Measurements from ENCODE around the gene ARHGAP22. TPM values are rescaled to one million over a fixed set of nuclear protein-coding genes. Genes with fewer than 3 reads are reported as not detected.
A peak's percentile ranks its signal among the peaks of the same experiment; 100 is the strongest.

Gene ARHGAP22
- total RNA-seq, 4 donors from 2014 or later: 0.59 to 2.1 (median 1.2) TPM

DNA sequence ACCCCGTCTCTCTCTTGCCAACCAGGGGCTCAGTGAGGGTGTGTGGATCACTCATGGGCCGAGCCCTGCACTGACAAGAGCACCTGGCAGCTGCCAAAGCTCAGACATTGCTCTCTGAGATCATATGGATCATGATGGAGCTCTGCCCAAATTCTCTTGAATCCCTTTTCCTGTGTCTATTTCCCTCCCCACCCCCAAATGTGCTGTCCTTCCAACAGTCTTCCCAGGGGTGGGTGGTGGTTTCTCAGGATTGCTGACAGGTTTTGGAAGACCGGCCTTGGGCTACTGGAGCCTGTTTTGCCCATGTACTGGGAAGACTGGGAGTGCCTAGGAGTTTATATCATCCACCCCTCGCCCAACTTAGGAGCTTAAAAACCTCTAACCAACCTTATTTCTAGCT, 10.5 kb downstream of the ARHGAP22 start:
- no peak for DNase-seq
- H3K9me3 ChIP-seq: no peaks in the 10 kb centered on the region
- H3K4me1 ChIP-seq: peaks cover 0 to 9% (median 5%) of the 10 kb centered on the region in 3 donors
- no peaks in the 10 kb centered on the region for H3K27me3 ChIP-seq
- no peaks in the 10 kb centered on the region for H3K36me3 ChIP-seq
- intact Hi-C loops (cut with DNase I): no loop called here
- no peak overlapping the region for H3K27ac ChIP-seq
- H3K4me3 ChIP-seq: no peak overlapping the region
- TF ChIP-seq, protein P1, sequence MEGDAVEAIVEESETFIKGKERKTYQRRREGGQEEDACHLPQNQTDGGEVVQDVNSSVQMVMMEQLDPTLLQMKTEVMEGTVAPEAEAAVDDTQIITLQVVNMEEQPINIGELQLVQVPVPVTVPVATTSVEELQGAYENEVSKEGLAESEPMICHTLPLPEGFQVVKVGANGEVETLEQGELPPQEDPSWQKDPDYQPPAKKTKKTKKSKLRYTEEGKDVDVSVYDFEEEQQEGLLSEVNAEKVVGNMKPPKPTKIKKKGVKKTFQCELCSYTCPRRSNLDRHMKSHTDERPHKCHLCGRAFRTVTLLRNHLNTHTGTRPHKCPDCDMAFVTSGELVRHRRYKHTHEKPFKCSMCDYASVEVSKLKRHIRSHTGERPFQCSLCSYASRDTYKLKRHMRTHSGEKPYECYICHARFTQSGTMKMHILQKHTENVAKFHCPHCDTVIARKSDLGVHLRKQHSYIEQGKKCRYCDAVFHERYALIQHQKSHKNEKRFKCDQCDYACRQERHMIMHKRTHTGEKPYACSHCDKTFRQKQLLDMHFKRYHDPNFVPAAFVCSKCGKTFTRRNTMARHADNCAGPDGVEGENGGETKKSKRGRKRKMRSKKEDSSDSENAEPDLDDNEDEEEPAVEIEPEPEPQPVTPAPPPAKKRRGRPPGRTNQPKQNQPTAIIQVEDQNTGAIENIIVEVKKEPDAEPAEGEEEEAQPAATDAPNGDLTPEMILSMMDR (IDR thresholded peaks at IDR 0.05): no peak
- no peak for TF ChIP-seq POLR2A (IDR thresholded peaks at IDR 0.05)
- WGBS, 2 donors: 40 to 69% methylated on average over 3 to 4 of the region's 4 CpGs

DNA sequence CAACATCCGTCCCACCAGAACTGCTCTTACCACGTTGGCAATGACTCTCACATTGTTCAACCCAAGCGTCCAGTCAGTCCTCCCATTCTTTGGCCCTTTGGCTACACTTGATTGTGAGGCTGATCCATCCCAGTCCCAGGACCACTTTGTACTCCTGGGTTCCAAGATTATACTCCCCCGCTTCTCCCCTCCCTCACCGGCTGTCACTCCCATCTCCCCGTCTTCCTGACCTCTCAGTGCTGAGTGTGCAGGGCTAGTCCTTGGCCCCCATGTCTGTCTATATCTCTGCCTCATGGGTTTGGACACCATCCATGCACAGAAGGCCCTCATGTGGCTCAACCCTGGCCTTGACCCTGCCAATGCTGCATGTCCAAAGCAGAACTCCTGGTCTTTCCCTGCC, 12.5 kb downstream of the ARHGAP22 start:
- TF ChIP-seq, protein P1 (IDR thresholded peaks at IDR 0.05): no peak
- TF ChIP-seq POLR2A (IDR thresholded peaks at IDR 0.05): no peak
- Histone ChIP-seq H3K4me3 (no peak overlapping the region), H3K9me3 (no peaks in the 10 kb centered on the region), H3K27me3 (no peaks in the 10 kb centered on the region), H3K36me3 (no peaks in the 10 kb centered on the region), H3K27ac (no peak overlapping the region), H3K4me1 (peaks cover 6 to 20% (median 11%) of the 10 kb centered on the region in 3 donors)
- WGBS, 2 donors: 82 to 89% methylated on average over 6 of the region's 6 CpGs
- no peak for DNase-seq
- intact Hi-C loops (cut with DNase I): no loop called here

DNA sequence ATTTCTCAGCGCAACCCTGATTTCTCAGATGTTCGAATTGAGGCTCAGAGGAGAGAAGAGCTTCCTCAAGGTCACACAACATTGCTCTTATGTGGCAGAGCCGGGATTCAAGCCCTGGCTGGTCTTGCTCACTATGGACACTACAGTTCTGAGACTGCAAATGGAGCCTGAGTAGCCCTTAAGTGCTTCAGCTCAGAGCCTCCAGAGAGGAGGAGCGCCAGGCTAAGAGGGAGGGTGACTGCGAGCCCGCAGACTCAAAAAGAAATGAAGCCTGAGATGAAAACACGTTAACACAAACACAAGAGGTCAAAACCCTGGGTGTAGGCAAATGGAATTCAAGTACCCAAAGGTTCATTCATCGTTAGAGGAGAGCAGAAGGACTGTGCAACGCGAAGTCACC, 13.9 kb downstream of the ARHGAP22 start:
- TF ChIP-seq, protein P1 (IDR thresholded peaks at IDR 0.05): no peak
- no peak for TF ChIP-seq POLR2A (IDR thresholded peaks at IDR 0.05)
- Histone ChIP-seq H3K9me3 (no peaks in the 10 kb centered on the region), H3K36me3 (no peaks in the 10 kb centered on the region), H3K4me3 (no peak overlapping the region), H3K4me1 (peaks cover 6 to 20% (median 11%) of the 10 kb centered on the region in 3 donors), H3K27me3 (no peaks in the 10 kb centered on the region), H3K27ac (no peak overlapping the region)
- 92% methylated on average over 9 to 10 of the region's 10 CpGs for WGBS, 2 donors
- no peak for DNase-seq
- intact Hi-C loops (cut with DNase I): no loop called here

DNA sequence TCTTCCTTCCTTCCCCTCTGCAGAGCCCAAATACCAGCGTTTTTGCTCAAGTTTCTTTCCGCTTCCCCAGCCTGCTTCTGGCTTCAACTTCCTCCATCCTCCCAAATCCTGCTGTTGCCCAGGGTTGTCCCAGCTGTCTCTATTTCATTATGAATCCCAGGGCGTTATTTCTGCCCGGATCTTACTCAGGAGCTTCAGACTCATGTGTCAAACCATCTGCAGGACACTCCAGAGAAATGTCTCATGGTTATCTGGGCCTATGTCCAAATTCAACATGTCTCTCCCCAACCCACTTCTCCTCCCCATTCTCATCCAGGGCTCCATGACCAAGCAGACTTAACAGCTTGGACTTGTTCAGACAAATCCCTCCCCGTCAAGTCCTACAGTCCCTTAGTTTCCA, 15.6 kb downstream of the ARHGAP22 start:
- TF ChIP-seq, protein P1 (IDR thresholded peaks at IDR 0.05): no peak
- peak overlapping the region in 1 of 4 donors; percentile 33 for H3K27ac ChIP-seq
- no peaks in the 10 kb centered on the region for H3K9me3 ChIP-seq
- no peaks in the 10 kb centered on the region for H3K36me3 ChIP-seq
- DNase-seq: no peak
- H3K27me3 ChIP-seq: no peaks in the 10 kb centered on the region
- intact Hi-C loops (cut with DNase I): no loop called here
- WGBS, 2 donors: 28 to 49% methylated on average over 5 of the region's 5 CpGs
- H3K4me1 ChIP-seq: peaks cover 6 to 20% (median 11%) of the 10 kb centered on the region in 3 donors
- H3K4me3 ChIP-seq: no peak overlapping the region

DNA sequence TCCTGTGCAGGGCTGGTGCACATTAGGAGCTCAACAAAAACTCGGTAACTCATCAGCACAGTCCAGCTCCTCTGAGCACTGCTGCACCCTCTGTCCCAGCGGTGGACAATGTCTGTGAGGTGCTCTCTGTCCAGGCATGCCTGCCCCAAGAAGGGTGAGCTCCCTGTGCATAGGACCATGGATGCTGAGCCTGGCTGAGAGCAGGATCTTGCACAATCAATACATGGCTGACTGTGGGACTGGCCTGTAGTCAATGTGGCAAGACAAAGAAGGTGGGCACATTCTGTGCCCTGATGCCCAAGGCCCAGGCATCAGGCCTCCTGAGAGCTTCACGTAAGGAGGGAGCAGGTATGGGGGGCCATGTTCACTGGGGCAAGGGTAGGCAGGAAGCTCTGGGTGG, 17.1 kb downstream of the ARHGAP22 start:
- Histone ChIP-seq H3K9me3 (no peaks in the 10 kb centered on the region), H3K36me3 (no peaks in the 10 kb centered on the region), H3K4me1 (peaks cover 6 to 20% (median 11%) of the 10 kb centered on the region in 3 donors), H3K27me3 (no peaks in the 10 kb centered on the region), H3K27ac (no peak overlapping the region), H3K4me3 (no peak overlapping the region)
- WGBS, 2 donors: 67 to 91% methylated on average over 3 of the region's 3 CpGs
- no peak for TF ChIP-seq POLR2A (IDR thresholded peaks at IDR 0.05)
- TF ChIP-seq, protein P1 (IDR thresholded peaks at IDR 0.05): no peak
- intact Hi-C loops (cut with DNase I): no loop called here
- no peak for DNase-seq
